SU-DHL-6 (cell line): Measurements from ENCODE around the gene GPD2.

Experiments
- EZH2phosphoT487 ChIP-seq: fragments of 200-600 bp; sonication (generic), shearing (Covaris generic); conservative IDR thresholded peaks from 2 replicates; pipeline ENCODE4 v1.6.1; 2018; ENCODE audit warnings: mild to moderate bottlenecking, antibody characterized with exemption, low read length, moderate library complexity, mixed read lengths
- TF ChIP-seq, protein P1 (sequence below): fragments of 200-600 bp; sonication (generic); IDR thresholded peaks from one replicate; pipeline ENCODE4 v1.5.1; 2017; ENCODE audit warnings: antibody characterized with exemption, mild to moderate bottlenecking, low read length, moderate library complexity; ENCODE audit not compliant: insufficient read depth, poor library complexity, severe bottlenecking

- TF ChIP-seq, protein P1, sequence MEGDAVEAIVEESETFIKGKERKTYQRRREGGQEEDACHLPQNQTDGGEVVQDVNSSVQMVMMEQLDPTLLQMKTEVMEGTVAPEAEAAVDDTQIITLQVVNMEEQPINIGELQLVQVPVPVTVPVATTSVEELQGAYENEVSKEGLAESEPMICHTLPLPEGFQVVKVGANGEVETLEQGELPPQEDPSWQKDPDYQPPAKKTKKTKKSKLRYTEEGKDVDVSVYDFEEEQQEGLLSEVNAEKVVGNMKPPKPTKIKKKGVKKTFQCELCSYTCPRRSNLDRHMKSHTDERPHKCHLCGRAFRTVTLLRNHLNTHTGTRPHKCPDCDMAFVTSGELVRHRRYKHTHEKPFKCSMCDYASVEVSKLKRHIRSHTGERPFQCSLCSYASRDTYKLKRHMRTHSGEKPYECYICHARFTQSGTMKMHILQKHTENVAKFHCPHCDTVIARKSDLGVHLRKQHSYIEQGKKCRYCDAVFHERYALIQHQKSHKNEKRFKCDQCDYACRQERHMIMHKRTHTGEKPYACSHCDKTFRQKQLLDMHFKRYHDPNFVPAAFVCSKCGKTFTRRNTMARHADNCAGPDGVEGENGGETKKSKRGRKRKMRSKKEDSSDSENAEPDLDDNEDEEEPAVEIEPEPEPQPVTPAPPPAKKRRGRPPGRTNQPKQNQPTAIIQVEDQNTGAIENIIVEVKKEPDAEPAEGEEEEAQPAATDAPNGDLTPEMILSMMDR, result no peak
- no peak for TF ChIP-seq EZH2phosphoT487
Measured at GRCh38 chr2:156562124-156562523, 125.9 kb downstream of the GPD2 start.
